Calu3 (cell line): Measurements from ENCODE around the gene TEAD1. TPM values are rescaled to one million over a fixed set of nuclear protein-coding genes. Genes with fewer than 3 reads are reported as not detected.

Source experiments
- BruUV-seq: library from RNA; stranded (reverse); fragments of 400-500 nt; replicated peaks from 2 replicates; lab custom pipeline; 2021; lab: Mats Ljungman, UMichigan
- CTCF ChIA-PET: fragments of 300-600 bp; sonication (Branson Sonifier 250); formaldehyde crosslinking; loops from one replicate; lab custom pipeline; 2022; ENCODE audit warnings: antibody characterized with exemption; lab: Charles Lee
- DNase-seq: peaks from one replicate; pipeline ENCODE4 v3.0.0; 2022
- H3K27ac Mint-ChIP-seq: one replicate; pipeline ENCODE4 v1.8.0; 2022; ENCODE audit warnings: mixed read lengths; ENCODE audit not compliant: unreplicated experiment
- H3K27me3 Mint-ChIP-seq: one replicate; pipeline ENCODE4 v1.8.0; 2022; ENCODE audit warnings: mixed read lengths; ENCODE audit not compliant: unreplicated experiment
- H3K36me3 Mint-ChIP-seq: one replicate; pipeline ENCODE4 v1.8.0; 2022; ENCODE audit warnings: mild to moderate bottlenecking, moderate library complexity, mixed read lengths; ENCODE audit not compliant: insufficient read depth, unreplicated experiment
- H3K4me1 Mint-ChIP-seq: one replicate; pipeline ENCODE4 v1.8.0; 2022; ENCODE audit warnings: mild to moderate bottlenecking, low read depth, mixed read lengths; ENCODE audit not compliant: unreplicated experiment
- H3K4me3 Mint-ChIP-seq: one replicate; pipeline ENCODE4 v1.8.0; 2022; ENCODE audit warnings: mild to moderate bottlenecking, low read depth, moderate library complexity, mixed read lengths; ENCODE audit not compliant: unreplicated experiment
- H3K9me3 Mint-ChIP-seq: one replicate; pipeline ENCODE4 v1.8.0; 2022; ENCODE audit warnings: low read depth, mixed read lengths; ENCODE audit not compliant: unreplicated experiment
- CTCF ChIP-seq: fragments of 200-600 bp; IDR thresholded peaks from one replicate; pipeline ENCODE4 v1.8.0; 2022; ENCODE audit warnings: antibody characterized with exemption; ENCODE audit not compliant: unreplicated experiment
- intact Hi-C: fragments of 100-400 bp; cut with micrococcal nuclease; formaldehyde crosslinking; loops from one replicate; pipeline ENCODE4 v1.10.0; 2022; ENCODE audit not compliant: unreplicated experiment
- total RNA-seq: library from RNA; stranded (reverse); gene quantifications from 2 replicates; pipeline ENCODE4 v1.2.3, GENCODE V29; 2022

The TEAD1 gene
- total RNA-seq, 1 experiment from 2014 or later = 104 TPM

GRCh38 chr11:12669930-12670329, 4.3 kb upstream of the TEAD1 start:
- peaks cover 12% of the 10 kb centered on the region for H3K27me3 Mint-ChIP-seq
- intact Hi-C loops = no loop called here
- peaks cover 12% of the 10 kb centered on the region for H3K36me3 Mint-ChIP-seq
- H3K27ac Mint-ChIP-seq = no peak overlapping the region
- no peak for TF ChIP-seq CTCF
- peaks cover 17% of the 10 kb centered on the region for H3K4me1 Mint-ChIP-seq
- BruUV-seq = no TSS peak
- peaks cover 10% of the 10 kb centered on the region for H3K9me3 Mint-ChIP-seq
- DNase-seq = no peak
- H3K4me3 Mint-ChIP-seq = no peak overlapping the region
- CTCF ChIA-PET = interaction anchor here (0.7 to 1.2 kb wide), 2 partner anchors 17 to 219 kb away, joined by 3 to 4 read pairs; no protein-coding TSS in a partner anchor

GRCh38 chr11:12671370-12671769, 2.9 kb upstream of the TEAD1 start:
- TF ChIP-seq CTCF = no peak
- no peaks in the 10 kb centered on the region for H3K27me3 Mint-ChIP-seq
- H3K9me3 Mint-ChIP-seq = peaks cover 10% of the 10 kb centered on the region
- BruUV-seq = no TSS peak
- H3K4me1 Mint-ChIP-seq = peaks cover 17% of the 10 kb centered on the region
- peaks cover 26% of the 10 kb centered on the region for H3K36me3 Mint-ChIP-seq
- no peak for DNase-seq
- CTCF ChIA-PET = interaction anchor here (0.6 to 0.7 kb wide), 2 partner anchors 61 to 217 kb away, joined by 3 read pairs; no protein-coding TSS in a partner anchor
- H3K4me3 Mint-ChIP-seq = no peak overlapping the region
- H3K27ac Mint-ChIP-seq = no peak overlapping the region
- intact Hi-C loops = no loop called here

- Mint-ChIP-seq H3K9me3 (peaks cover 7% of the 10 kb centered on the region), H3K4me1 (peaks cover 25% of the 10 kb centered on the region), H3K36me3 (peaks cover 41% of the 10 kb centered on the region), H3K27me3 (no peaks in the 10 kb centered on the region), H3K4me3 (peak overlapping the region; percentile 72), H3K27ac (peak overlapping the region; percentile 91)
- BruUV-seq = TSS peak; percentile 84
- DNase-seq = no peak
- intact Hi-C loops = no loop called here
- TF ChIP-seq CTCF = no peak
- CTCF ChIA-PET = interaction anchor here (0.8 to 1.2 kb wide), 4 partner anchors 69 to 342 kb away, joined by 3 read pairs; partner anchors contain the start of gene PARVA
Measured at GRCh38 chr11:12673601-12673923, 659 bp upstream of the TEAD1 start.

GRCh38 chr11:12674571-12674935, 332 bp downstream of the TEAD1 start:
- TF ChIP-seq CTCF = no peak
- intact Hi-C loops = no loop called here
- Mint-ChIP-seq H3K27me3 (no peaks in the 10 kb centered on the region), H3K4me1 (peaks cover 25% of the 10 kb centered on the region), H3K36me3 (peaks cover 41% of the 10 kb centered on the region), H3K27ac (peak overlapping the region; percentile 91), H3K4me3 (peak overlapping the region; percentile 72), H3K9me3 (no peaks in the 10 kb centered on the region)
- DNase-seq = no peak
- CTCF ChIA-PET = interaction anchor here (1.0 to 1.1 kb wide), 2 partner anchors 72 to 343 kb away, joined by 3 read pairs; no protein-coding TSS in a partner anchor
- BruUV-seq = no TSS peak
